GM12892 (cell line): ENCODE data around the gene C6orf120.

Experiments used
- DNase-seq: peaks from one replicate; pipeline ENCODE4 v3.0.0; 2011; ENCODE audit not compliant: insufficient read length
- FAIRE-seq: peaks from 2 replicates; lab custom pipeline; 2011; peaks lifted over from hg19 to GRCh38; lab: Jason Lieb, UNC
- POLR2A ChIP-seq: IDR thresholded peaks from 2 replicates; pipeline ENCODE4 v1.6.1; 2011; ENCODE audit warnings: low read depth, low read length, control low read depth
- POLR2AphosphoS5 ChIP-seq: IDR thresholded peaks from 2 replicates; pipeline ENCODE4 v1.6.1; 2011; ENCODE audit warnings: low read depth, low read length, control low read depth
- TAF1 ChIP-seq: IDR thresholded peaks from 2 replicates; pipeline ENCODE4 v1.6.1; 2011; ENCODE audit warnings: low read depth, mild to moderate bottlenecking, control low read depth, low read length, borderline replicate concordance

The C6orf120 gene

DNA sequence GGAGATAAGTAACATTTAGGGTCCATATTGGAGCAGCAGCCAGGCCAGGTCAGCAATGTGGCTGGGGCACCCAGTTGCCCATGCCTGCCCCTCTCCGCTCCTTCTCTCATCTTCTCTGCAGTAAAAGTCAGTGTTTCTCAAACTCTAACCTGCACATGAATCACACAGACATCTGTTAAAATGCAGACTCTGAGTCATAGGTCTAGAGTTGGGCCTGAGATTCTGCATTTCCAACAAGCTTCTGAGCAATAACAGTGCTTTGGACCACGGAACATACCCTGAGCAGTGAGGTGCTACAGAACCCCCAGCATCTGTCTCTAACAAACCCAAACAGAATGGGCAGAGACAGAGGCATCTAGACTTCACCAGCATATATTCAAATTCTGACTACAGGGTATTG lies 12.3 kb downstream of the C6orf120 start:
- FAIRE-seq: no peak
- no peak for DNase-seq
- no peak for TF ChIP-seq POLR2A
- TF ChIP-seq TAF1: no peak
- no peak for TF ChIP-seq POLR2AphosphoS5

DNA sequence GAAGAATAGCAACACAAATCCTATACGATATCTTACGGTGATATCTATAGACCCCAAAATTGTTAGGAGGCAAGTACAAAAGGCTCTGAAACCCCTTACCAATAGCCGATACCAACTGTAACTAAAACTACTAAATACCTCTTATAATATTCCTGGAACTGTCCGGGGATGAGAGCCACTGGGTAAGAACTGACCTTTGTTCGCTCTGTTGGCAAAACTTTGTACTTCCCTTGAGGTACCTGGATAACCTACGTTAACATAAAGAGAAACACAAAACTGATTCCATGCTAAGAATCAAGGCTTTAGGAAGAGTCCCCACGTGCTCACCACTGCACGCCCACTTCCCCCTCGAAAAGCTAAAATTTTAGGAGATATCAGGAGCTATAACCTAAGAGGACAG lies 12.7 kb downstream of the C6orf120 start:
- TF ChIP-seq TAF1 (no peak), POLR2AphosphoS5 (no peak), POLR2A (no peak)
- DNase-seq (no peak), FAIRE-seq (no peak)

DNA sequence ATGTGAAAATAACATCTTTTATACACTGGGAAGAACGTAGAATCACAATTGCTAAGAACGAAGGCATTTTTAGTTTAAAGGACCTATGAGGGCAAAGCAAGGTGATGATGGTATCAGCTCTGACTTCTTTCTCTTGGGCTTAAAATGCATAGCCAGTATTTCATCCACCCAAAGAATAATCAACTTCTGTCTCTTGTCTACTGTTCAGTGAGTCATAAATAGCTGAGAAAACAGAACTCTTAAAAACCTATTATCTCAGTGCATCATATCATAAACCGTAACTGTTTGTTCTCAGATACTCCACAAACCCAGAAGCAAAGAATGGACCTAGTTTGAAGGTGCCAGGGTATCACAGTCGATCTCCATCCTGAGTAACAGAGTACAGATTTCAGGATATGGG lies 17.2 kb downstream of the C6orf120 start:
- no peak for DNase-seq
- no peak for TF ChIP-seq TAF1
- no peak for TF ChIP-seq POLR2AphosphoS5
- TF ChIP-seq POLR2A: no peak
- no peak for FAIRE-seq

DNA sequence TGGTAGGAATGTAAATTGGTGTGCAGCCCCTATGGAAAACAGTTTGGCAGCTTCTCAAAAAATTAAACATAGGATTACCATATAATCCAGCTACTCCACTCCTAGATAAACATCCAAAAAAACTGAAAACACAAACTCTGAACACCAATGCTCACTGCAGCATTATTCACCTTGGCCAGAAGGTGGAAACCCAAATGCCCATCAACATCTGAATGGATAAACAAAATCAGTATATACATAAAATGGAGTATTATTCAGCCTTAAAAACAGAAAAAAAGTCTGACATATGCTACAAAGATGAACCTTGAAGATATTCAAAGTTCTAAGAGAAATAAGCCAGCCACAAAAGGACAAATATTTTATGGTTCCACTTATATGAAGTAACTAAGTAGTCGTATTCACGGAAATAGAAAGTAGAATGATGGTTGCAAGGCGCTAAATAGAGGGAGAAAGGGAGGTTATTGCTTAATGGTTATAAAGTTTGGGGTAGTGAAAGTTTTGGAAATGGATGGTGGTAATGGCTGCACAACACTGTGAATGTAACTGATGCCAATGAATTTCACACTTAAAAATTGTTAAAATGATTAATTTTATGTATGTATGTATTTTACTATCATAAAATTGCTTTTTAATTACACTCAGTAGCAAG lies 18.4 kb downstream of the C6orf120 start:
- FAIRE-seq (peak; percentile 63), DNase-seq (no peak)
- TF ChIP-seq POLR2AphosphoS5 (no peak), TAF1 (no peak), POLR2A (no peak)

DNA sequence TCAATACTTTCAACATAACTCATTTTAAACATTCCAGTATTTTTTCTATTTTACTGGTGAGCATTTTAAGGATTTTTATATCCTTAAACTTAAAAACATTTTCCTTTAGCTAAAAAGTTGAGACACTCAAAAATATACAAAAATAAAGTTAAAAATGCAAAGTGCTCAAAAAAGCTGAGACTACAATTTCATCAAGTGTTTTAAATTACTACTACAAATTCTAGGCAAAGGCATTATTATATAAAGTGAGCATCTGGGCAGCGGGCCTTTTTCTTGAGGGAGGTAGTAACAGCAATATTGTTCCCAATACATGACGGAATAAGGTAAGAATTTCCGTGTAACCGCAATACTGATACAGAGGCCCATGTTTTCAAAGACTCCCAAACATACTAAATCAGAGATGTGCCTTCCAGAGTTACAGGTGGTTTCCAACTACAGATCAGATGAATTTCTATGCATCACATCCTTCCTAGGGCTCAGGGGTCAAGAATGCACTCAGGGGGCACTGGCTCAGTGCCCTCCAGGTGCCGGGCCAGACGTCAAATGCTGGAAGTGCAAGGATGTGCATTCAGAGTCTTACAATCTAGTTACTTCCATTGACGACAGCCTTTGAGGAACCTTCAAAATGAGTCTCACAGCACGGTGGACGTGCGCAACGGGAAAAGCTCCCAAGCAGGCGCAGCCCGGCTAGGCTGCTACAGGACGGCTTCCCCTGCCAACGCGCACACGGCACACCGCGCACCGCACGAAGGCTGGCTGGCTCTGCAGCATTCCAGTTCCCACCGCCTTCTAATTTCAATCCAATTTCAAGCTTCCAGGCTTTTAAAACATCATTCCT lies 20.7 kb downstream of the C6orf120 start:
- DNase-seq: no peak
- TF ChIP-seq TAF1 (no peak), POLR2A (peak; percentile 39; the same call in 1 of the 2 replicates), POLR2AphosphoS5 (no peak)

DNA sequence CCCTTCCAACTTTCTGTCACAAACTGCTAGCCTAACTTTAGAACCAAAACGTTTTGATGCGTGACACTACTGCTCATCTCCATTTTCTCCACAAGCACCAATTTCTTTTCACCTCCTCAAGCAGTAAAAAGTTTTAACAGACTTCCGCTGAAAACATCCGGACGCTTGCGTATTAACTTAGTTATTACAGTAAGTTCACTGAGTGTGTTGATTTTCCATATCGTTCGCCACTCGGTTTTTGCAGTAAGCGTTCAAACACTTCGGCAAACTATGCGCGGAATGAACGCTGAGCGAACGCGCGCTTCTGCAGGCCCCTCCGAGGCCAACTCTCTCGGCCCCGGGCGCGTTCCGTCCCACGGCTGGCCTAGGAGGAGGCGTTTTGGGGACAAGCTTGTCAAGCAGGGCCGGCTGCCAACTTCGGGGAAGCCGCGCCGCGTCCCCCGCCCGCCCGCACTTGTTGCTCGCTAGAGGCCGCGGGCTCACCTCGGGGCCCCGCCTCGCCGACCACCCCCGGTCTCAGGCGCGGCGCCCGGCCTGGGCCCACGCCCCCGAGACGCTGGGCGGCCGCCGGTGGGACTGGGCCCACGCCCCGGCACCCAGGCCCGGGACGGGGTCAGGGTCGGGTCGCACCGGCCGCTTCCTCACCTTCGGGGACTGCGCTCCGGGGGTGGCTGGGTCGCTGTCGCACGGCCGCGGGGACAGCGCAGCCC lies 21.4 kb downstream of the C6orf120 start:
- TF ChIP-seq TAF1: no peak
- TF ChIP-seq POLR2AphosphoS5: no peak
- no peak for TF ChIP-seq POLR2A
- DNase-seq (peak; percentile 44), FAIRE-seq (no peak)

More for the DNA sequence above, 20.7 kb downstream of the C6orf120 start:
- peak; percentile 89 for FAIRE-seq

DNA sequence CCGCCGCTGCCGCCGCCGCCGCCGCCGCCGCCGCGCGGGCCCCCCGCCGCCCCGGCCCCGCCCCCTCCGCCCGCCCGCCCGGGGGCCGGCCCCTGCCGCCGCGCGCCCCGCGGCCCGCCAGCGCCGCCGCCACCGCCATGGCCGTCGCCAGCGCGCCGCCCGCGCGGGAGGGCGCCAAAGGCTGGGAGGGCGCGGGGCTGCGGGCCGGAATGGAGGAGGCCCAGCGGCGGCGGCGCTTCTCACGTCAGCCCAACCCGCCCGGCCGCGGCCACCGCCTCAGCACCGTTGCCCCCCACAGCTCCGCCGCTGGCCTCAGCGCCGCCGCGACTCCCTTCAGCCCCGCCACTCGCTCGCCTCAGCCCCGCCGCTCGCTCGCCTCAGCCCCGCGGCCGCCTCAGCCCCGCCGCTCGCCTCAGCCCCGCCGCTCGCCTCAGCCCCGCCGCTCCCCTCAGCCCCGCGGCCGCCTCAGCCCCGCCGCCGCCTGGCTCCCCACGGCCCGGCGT lies 22.1 kb downstream of the C6orf120 start:
- FAIRE-seq: no peak
- DNase-seq: peak; percentile 44
- TF ChIP-seq POLR2AphosphoS5: no peak
- no peak for TF ChIP-seq TAF1
- peak; percentile 20; the same call in 1 of the 2 replicates for TF ChIP-seq POLR2A

DNA sequence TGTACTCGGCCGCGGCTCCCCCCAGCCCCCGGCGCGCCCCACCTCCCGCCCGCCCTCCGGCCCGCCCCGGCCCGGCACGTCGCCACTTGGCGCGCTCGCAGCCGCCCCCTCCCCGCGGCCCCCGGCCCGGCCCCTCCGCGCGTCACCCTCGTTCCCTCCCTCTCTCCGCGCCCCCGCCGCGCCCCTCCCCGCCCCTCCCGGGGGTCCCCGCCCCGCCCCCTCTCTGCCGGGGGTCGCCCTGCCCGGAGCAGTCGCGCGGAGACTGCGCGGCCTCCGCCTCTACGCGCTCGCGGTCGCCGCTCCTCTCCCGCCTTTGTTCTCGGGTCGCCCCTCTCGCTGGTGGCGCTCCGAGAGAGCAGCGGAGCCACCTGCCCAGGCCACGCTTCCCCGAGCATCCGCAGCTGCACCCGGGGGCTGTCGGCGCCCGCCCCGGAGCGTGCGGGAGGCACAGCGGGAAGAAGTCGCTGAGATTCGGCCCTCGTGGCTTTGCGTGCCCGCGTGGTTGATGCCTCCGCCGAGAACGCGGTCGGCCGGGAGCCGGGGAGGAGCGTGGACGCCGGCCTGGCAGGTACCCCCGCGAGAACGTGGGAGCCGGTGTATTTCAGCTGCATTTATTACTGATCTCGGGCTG lies 22.7 kb downstream of the C6orf120 start, which contains the start of gene PHF10:
Gene PHF10 (minus strand): TSS at position 7 of the 631 bp plus-strand sequence. CDS start 569 bp downstream, outside the sequence.
- peak; percentile 56 for DNase-seq
- peak; percentile 83 for FAIRE-seq
- TF ChIP-seq POLR2AphosphoS5 (no peak), POLR2A (peak; percentile 27; the same call in 1 of the 2 replicates), TAF1 (no peak)

DNA sequence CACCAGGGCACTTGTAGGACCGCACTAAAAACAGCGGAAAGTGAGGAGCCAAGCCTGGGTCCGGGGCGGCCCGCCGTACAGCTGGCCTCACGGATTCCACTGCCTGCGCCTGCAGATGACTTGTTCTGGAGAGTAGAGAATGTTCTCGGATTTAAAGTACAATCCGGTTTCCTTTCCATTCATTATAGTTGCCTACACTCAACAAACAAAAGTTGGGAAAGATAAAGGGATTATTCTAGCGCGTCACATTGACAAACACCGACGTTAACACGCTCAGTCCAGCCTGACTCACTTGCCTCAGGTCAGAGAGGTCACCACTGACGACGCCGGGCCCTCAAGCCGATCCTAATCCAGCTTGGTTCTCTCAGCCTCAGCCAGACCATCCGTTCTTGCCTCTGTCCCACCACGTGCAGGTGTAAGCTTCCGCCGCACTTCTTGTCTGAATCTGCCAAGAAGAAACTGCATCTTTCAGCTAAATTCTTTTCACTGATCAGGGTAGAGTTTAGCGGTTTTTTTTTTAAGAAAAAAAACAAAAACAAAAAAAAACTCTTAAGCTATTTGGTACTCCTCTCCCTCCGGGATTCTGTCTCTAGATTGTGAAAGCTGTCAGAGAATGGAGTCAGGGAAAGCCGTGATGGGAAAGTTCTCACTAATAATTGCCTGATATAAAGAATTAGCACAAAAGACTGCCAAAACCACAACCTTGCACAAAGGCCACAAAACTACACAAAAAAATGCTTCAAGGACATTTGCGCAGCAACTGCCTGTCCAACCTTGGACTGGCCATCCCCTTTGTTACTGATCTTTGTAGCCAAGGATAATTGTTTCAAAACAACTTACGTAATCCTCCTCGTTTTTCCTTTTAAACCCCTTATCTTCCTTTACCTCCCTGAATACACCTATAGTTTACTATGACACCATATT lies 23.5 kb downstream of the C6orf120 start:
- TF ChIP-seq POLR2AphosphoS5 (no peak), TAF1 (no peak), POLR2A (no peak)
- DNase-seq (no peak), FAIRE-seq (peak; percentile 67)

DNA sequence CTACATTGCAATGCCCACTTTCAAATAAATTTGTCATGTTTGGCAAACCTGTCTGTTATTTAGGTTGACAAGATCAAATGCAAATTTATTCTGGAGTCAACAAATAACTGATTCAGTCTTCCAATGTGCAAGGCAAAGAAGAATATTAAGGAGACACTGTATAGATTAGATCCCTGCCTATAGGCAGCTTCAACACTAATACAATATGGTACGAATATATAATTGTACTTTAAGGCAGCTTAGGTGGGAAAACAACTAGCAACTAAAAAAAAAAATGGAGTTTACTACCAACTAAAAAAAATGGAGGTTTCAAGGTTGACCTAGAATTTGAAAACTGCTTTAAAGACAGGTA lies 24.1 kb downstream of the C6orf120 start:
- no peak for TF ChIP-seq POLR2AphosphoS5
- no peak for TF ChIP-seq POLR2A
- no peak for TF ChIP-seq TAF1
- DNase-seq (no peak), FAIRE-seq (no peak)
